Epithelial cell of prostate (primary cell): ENCODE data around the gene NFIA.

Experiments
- DNase-seq: peaks from one replicate; pipeline ENCODE4 v3.0.0-alpha.2; 2011; ENCODE audit warnings: low read depth, low spot score
- H3K27ac ChIP-seq: fragments of 450-650 bp; 2 replicates; pipeline ENCODE4 v1.5.1; 2017; ENCODE audit warnings: mild to moderate bottlenecking

Gene NFIA

GRCh38 chr1:61374156-61374555 is 291.8 kb downstream of the NFIA start:
- no peak overlapping the region for H3K27ac ChIP-seq
- DNase-seq, result no peak

- DNase-seq, result no peak
Observed at GRCh38 chr1:61375082-61375880, 292.9 kb downstream of the NFIA start.

GRCh38 chr1:61376151-61376550 is 293.8 kb downstream of the NFIA start:
- DNase-seq, result no peak
- H3K27ac ChIP-seq, result no peak overlapping the region

More at GRCh38 chr1:61375082-61375880, 292.9 kb downstream of the NFIA start:
- H3K27ac ChIP-seq, result no peak overlapping the region

GRCh38 chr1:61377242-61377958 is 295.0 kb downstream of the NFIA start:
- no peak overlapping the region for H3K27ac ChIP-seq
- DNase-seq, result no peak

- no peak overlapping the region for H3K27ac ChIP-seq
- no peak for DNase-seq
Observed at GRCh38 chr1:61378494-61379180, 296.3 kb downstream of the NFIA start.

- H3K27ac ChIP-seq, result no peak overlapping the region
- no peak for DNase-seq
Observed at GRCh38 chr1:61379693-61380092, 297.3 kb downstream of the NFIA start.

GRCh38 chr1:61380561-61380960 is 298.2 kb downstream of the NFIA start:
- DNase-seq, result no peak

GRCh38 chr1:61386323-61386722 is 304.0 kb downstream of the NFIA start:
- no peak overlapping the region for H3K27ac ChIP-seq
- DNase-seq, result no peak

More at GRCh38 chr1:61380561-61380960, 298.2 kb downstream of the NFIA start:
- no peak overlapping the region for H3K27ac ChIP-seq

GRCh38 chr1:61386770-61387169 is 304.4 kb downstream of the NFIA start:
- no peak for DNase-seq

GRCh38 chr1:61387829-61388228 is 305.5 kb downstream of the NFIA start:
- H3K27ac ChIP-seq, result no peak overlapping the region
- no peak for DNase-seq

More at GRCh38 chr1:61386770-61387169, 304.4 kb downstream of the NFIA start:
- no peak overlapping the region for H3K27ac ChIP-seq

GRCh38 chr1:61388566-61388965 is 306.2 kb downstream of the NFIA start:
- no peak for DNase-seq
- H3K27ac ChIP-seq, result no peak overlapping the region

- no peak overlapping the region for H3K27ac ChIP-seq
- no peak for DNase-seq
Observed at GRCh38 chr1:61389194-61389925, 307.0 kb downstream of the NFIA start.

- H3K27ac ChIP-seq, result no peak overlapping the region
- DNase-seq, result no peak
Observed at GRCh38 chr1:61389926-61390845, 307.8 kb downstream of the NFIA start.

GRCh38 chr1:61391730-61392129 is 309.4 kb downstream of the NFIA start:
- no peak overlapping the region for H3K27ac ChIP-seq
- DNase-seq, result no peak

- no peak overlapping the region for H3K27ac ChIP-seq
- no peak for DNase-seq
Observed at GRCh38 chr1:61392409-61393242, 310.3 kb downstream of the NFIA start.

GRCh38 chr1:61393575-61393974 is 311.2 kb downstream of the NFIA start:
- no peak for DNase-seq
- no peak overlapping the region for H3K27ac ChIP-seq

GRCh38 chr1:61395146-61395800 is 312.9 kb downstream of the NFIA start:
- no peak for DNase-seq
- H3K27ac ChIP-seq, result no peak overlapping the region

- H3K27ac ChIP-seq, result no peak overlapping the region
- no peak for DNase-seq
Observed at GRCh38 chr1:61397495-61397894, 315.1 kb downstream of the NFIA start.
